ENCODE data around the gene LRRC8B. TPM values are rescaled to one million over a fixed set of nuclear protein-coding genes. Genes with fewer than 3 reads are reported as not detected.

LRRC8B gene
- polyA plus RNA-seq, 1 of the 3 experiments (the other 2 are of a cell fraction): 3.7 TPM

DNA sequence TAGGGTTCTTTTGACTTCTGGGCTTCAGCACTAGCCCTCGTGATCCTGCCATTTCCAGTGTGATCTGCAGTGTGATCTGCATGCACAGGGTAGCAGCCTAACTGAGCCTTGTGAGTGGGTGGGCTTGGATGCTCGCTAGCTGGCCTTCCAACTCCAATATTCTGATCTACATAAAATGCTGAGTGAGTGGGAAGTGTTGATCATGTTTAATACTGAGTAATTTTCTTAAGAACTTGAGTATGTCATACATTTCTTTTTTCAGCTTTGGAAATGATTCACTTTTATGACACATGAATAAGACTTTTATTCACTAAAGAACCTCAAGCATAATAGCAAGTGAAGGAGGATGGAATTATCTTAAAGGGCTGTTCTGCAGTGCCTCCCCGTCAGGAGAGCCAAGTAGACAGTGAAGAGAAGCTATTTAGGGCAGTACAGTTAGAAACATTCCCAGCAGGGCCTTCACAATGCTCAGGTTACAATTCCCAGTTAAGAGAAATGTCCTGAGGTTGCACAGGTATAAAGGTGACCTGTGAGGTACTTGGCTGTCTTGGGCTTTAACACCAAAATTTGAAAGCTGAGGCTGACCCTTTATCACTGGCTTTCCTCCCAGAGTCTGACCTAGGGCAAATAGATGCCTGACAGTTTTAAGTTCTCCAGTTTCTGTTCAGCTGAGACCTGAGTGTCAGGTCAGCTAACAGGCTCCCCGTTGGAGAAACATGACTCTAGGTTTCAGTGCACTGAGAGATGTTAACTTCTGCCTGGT is 79.2 kb downstream of the LRRC8B start:
- TF ChIP-seq, protein P1, sequence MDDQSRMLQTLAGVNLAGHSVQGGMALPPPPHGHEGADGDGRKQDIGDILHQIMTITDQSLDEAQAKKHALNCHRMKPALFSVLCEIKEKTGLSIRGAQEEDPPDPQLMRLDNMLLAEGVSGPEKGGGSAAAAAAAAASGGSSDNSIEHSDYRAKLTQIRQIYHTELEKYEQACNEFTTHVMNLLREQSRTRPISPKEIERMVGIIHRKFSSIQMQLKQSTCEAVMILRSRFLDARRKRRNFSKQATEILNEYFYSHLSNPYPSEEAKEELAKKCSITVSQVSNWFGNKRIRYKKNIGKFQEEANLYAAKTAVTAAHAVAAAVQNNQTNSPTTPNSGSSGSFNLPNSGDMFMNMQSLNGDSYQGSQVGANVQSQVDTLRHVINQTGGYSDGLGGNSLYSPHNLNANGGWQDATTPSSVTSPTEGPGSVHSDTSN (IDR thresholded peaks at IDR 0.05): peak; percentile 50
- no peak for TF ChIP-seq GATA2 (CRISPR knock-in tag; IDR thresholded peaks at IDR 0.05)
- TF ChIP-seq, protein P2, sequence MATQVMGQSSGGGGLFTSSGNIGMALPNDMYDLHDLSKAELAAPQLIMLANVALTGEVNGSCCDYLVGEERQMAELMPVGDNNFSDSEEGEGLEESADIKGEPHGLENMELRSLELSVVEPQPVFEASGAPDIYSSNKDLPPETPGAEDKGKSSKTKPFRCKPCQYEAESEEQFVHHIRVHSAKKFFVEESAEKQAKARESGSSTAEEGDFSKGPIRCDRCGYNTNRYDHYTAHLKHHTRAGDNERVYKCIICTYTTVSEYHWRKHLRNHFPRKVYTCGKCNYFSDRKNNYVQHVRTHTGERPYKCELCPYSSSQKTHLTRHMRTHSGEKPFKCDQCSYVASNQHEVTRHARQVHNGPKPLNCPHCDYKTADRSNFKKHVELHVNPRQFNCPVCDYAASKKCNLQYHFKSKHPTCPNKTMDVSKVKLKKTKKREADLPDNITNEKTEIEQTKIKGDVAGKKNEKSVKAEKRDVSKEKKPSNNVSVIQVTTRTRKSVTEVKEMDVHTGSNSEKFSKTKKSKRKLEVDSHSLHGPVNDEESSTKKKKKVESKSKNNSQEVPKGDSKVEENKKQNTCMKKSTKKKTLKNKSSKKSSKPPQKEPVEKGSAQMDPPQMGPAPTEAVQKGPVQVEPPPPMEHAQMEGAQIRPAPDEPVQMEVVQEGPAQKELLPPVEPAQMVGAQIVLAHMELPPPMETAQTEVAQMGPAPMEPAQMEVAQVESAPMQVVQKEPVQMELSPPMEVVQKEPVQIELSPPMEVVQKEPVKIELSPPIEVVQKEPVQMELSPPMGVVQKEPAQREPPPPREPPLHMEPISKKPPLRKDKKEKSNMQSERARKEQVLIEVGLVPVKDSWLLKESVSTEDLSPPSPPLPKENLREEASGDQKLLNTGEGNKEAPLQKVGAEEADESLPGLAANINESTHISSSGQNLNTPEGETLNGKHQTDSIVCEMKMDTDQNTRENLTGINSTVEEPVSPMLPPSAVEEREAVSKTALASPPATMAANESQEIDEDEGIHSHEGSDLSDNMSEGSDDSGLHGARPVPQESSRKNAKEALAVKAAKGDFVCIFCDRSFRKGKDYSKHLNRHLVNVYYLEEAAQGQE (IDR thresholded peaks at IDR 0.05; ENCODE audit: low read depth, low read length): no peak
- no peak for TF ChIP-seq SMC3 (IDR thresholded peaks at IDR 0.05; ENCODE audit: low read depth, low read length)
- TF ChIP-seq, protein P3, sequence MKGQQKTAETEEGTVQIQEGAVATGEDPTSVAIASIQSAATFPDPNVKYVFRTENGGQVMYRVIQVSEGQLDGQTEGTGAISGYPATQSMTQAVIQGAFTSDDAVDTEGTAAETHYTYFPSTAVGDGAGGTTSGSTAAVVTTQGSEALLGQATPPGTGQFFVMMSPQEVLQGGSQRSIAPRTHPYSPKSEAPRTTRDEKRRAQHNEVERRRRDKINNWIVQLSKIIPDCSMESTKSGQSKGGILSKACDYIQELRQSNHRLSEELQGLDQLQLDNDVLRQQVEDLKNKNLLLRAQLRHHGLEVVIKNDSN (IDR thresholded peaks at IDR 0.05; ENCODE audit: borderline replicate concordance, low read depth): no peak
- TF ChIP-seq JUND (IDR thresholded peaks at IDR 0.05): 0 out of 2 replicates have a peak, but pooled peaks have one; percentile 17
- no peak for TF ChIP-seq RAD21 (IDR thresholded peaks at IDR 0.05; ENCODE audit: low read length)
- no peak for TF ChIP-seq YY1 (IDR thresholded peaks at IDR 0.05; ENCODE audit: low read depth)
- peak in 1 of 2 experiments; percentile 29; a peak in 1 of 4 replicates for TF ChIP-seq EP300 (IDR thresholded peaks at IDR 0.05; ENCODE audit: borderline replicate concordance in 1 of 2, low read depth in 1 of 2, low read length in 1 of 2)
- peak; percentile 69 for TF ChIP-seq FOSL2 (IDR thresholded peaks at IDR 0.05; ENCODE audit: borderline replicate concordance, low read depth)
- 0 out of 2 replicates have a peak, but pooled peaks have one; percentile 11 for TF ChIP-seq NFIC (IDR thresholded peaks at IDR 0.05; ENCODE audit: borderline replicate concordance)
- peak; percentile 39; the same call in 1 of the 2 replicates for TF ChIP-seq TCF12 (IDR thresholded peaks at IDR 0.05)
- TF ChIP-seq EZH2phosphoT487 (IDR thresholded peaks at IDR 0.05; ENCODE audit: borderline replicate concordance, low read depth): no peak
- TF ChIP-seq RFX5 (IDR thresholded peaks at IDR 0.05; ENCODE audit: low read length): no peak
- no peak for TF ChIP-seq NRF1 (IDR thresholded peaks at IDR 0.05; ENCODE audit: low read depth, low read length)
- no peak for TF ChIP-seq GABPA (IDR thresholded peaks at IDR 0.05; ENCODE audit: low read depth)
- no peak overlapping the region for H3K9ac ChIP-seq
- peaks cover 3 to 20% of the 10 kb centered on the region in 2 experiments; a peak in 3 of 4 replicates for H3K4me1 ChIP-seq (ENCODE audit: control insufficient read depth in 1 of 2, insufficient read depth in 2 of 2, low read depth in 1 of 2, low read length in 1 of 2)
- no peak for DNase-seq
- 0 out of 2 replicates have a peak overlapping the region, but pooled peaks have one; percentile 1 for H3K4me2 ChIP-seq
- peak overlapping the region in 1 of 2 experiments; percentile 10; a peak in 1 of 4 replicates for H3K27ac ChIP-seq (ENCODE audit: low read depth in 2 of 2, low read length in 1 of 2)
- no peaks in the 10 kb centered on the region for H3K36me3 ChIP-seq (replicated peaks in 1 of 2; ENCODE audit: control insufficient read depth in 1 of 2, insufficient read depth in 2 of 2, low read length in 1 of 2)
- H3K9me2 ChIP-seq: no peaks in the 10 kb centered on the region
- no peaks in the 10 kb centered on the region for H3K27me3 ChIP-seq (ENCODE audit: insufficient read depth)
- H3K9me3 ChIP-seq: no peaks in the 10 kb centered on the region
- 64% methylated on average over 4 of the region's 4 CpGs for WGBS (ENCODE audit: low lambda C conversion rate)
- ChIA-PET POLR2A (interaction anchor here (0.8 kb wide), 1 partner anchor 101 kb away, joined by 3 read pairs; no protein-coding TSS in a partner anchor), CTCF (interaction anchor here (1.0 to 5.5 kb wide), 8 partner anchors 8 to 159 kb away, joined by 3 to 43 read pairs (median 8); partner anchors contain the start of gene LRRC8C)
- no peaks in the 10 kb centered on the region for H4K20me1 ChIP-seq (ENCODE audit: insufficient read depth)
- no peaks in the 10 kb centered on the region for H3K79me2 ChIP-seq (ENCODE audit: insufficient read depth)
- no peak overlapping the region for H2AFZ ChIP-seq (ENCODE audit: low read depth)
- H3F3A ChIP-seq (replicated peaks; ENCODE audit: insufficient read depth): no peaks in the 10 kb centered on the region
- H3K4me3 ChIP-seq (ENCODE audit: low read depth in 2 of 2, low read length in 1 of 2): no peak overlapping the region
